Mucosa of rectum (tissue), 2 donors: ENCODE results near the gene ISL1.

Source experiments
- H3K27ac ChIP-seq, 2 donors: one replicate each; pipeline ENCODE4 v1.7.0; 2013; ENCODE audit warnings: inconsistent platforms in 2 of 2, low read depth in 2 of 2, low read length in 2 of 2
- H3K27me3 ChIP-seq, 2 donors: one replicate each; pipeline ENCODE4 v1.7.0; 2013; ENCODE audit warnings: low read length in 2 of 2; ENCODE audit not compliant: control insufficient read depth in 2 of 2, insufficient read depth in 2 of 2
- H3K36me3 ChIP-seq, 2 donors: one replicate each; pipeline ENCODE4 v1.7.0; 2013; ENCODE audit warnings: low read length in 2 of 2; ENCODE audit not compliant: control insufficient read depth in 2 of 2, insufficient read depth in 2 of 2
- H3K4me1 ChIP-seq, 2 donors: one replicate each; pipeline ENCODE4 v1.7.0; 2013; ENCODE audit warnings: low read length in 2 of 2, mild to moderate bottlenecking in 1 of 2; ENCODE audit not compliant: control insufficient read depth in 2 of 2, insufficient read depth in 2 of 2
- H3K4me3 ChIP-seq, 2 donors: one replicate each; pipeline ENCODE4 v1.7.0; 2013; ENCODE audit warnings: low read length in 2 of 2
- H3K9ac ChIP-seq, 2 donors: one replicate each; pipeline ENCODE4 v1.7.0; 2013; ENCODE audit warnings: low read length in 2 of 2, low read depth in 1 of 2, mild to moderate bottlenecking in 1 of 2
- H3K9me3 ChIP-seq, 2 donors: one replicate each; pipeline ENCODE4 v1.7.0; 2013; ENCODE audit warnings: low read length in 2 of 2; ENCODE audit not compliant: control insufficient read depth in 2 of 2
- donor health status: healthy.
- donor health status: Normal muscosa, but diverticular disease.

The ISL1 gene

DNA sequence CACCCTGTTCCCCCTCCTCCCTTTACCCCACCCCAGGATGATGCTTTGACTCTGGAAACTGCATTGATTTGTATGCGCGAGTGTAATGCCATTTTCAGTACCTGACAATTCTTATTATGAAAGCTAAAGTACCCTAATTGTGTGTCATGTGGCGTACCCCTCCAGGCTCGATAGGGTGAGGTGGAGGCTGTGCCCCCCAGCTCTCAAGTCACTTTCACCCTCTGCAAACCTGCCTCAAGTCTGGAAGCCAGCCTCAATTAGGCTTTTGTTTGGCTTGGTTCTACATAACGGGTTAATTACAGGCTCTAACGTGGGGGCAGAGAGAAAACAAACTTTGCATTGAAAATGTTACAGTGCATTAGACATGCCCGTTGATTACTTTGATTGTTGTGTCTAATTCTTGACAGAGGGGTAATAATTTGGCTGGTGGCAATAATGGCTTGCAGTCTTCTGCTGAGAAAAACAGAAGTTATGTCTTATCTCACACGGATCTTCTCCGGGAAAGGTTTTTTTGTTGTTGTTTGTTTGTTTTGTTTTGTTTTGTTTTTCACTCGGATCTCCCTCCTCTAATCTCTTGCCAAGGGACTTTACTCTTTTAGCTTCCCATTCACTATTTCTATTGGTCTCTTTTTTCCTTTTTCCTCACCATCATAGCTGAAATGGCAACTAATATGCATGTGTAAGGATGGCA lies 12.6 kb downstream of the ISL1 start:
- Histone ChIP-seq H3K27ac (no peak overlapping the region), H3K4me3 (no peak overlapping the region), H3K36me3 (no peaks in the 10 kb centered on the region), H3K27me3 (peaks cover 7 to 42% of the 10 kb centered on the region in 2 donors), H3K4me1 (no peaks in the 10 kb centered on the region), H3K9ac (no peak overlapping the region), H3K9me3 (no peaks in the 10 kb centered on the region)

- Histone ChIP-seq H3K9me3 (no peaks in the 10 kb centered on the region), H3K36me3 (no peaks in the 10 kb centered on the region)
Observed at GRCh38 chr5:51396797-51397196, 13.5 kb downstream of the ISL1 start.

GRCh38 chr5:51397996-51398395 lies 14.7 kb downstream of the ISL1 start:
- no peak overlapping the region for H3K4me3 ChIP-seq
- no peaks in the 10 kb centered on the region for H3K36me3 ChIP-seq
- no peak overlapping the region for H3K27ac ChIP-seq
- H3K4me1 ChIP-seq, result no peaks in the 10 kb centered on the region
- H3K27me3 ChIP-seq, result peaks cover 7 to 34% of the 10 kb centered on the region in 2 donors
- no peaks in the 10 kb centered on the region for H3K9me3 ChIP-seq
- H3K9ac ChIP-seq, result no peak overlapping the region

More at GRCh38 chr5:51396797-51397196, 13.5 kb downstream of the ISL1 start:
- H3K27me3 ChIP-seq, result peaks cover 7 to 34% of the 10 kb centered on the region in 2 donors
- no peak overlapping the region for H3K4me3 ChIP-seq
- no peak overlapping the region for H3K9ac ChIP-seq
- no peak overlapping the region for H3K27ac ChIP-seq
- H3K4me1 ChIP-seq, result no peaks in the 10 kb centered on the region

DNA sequence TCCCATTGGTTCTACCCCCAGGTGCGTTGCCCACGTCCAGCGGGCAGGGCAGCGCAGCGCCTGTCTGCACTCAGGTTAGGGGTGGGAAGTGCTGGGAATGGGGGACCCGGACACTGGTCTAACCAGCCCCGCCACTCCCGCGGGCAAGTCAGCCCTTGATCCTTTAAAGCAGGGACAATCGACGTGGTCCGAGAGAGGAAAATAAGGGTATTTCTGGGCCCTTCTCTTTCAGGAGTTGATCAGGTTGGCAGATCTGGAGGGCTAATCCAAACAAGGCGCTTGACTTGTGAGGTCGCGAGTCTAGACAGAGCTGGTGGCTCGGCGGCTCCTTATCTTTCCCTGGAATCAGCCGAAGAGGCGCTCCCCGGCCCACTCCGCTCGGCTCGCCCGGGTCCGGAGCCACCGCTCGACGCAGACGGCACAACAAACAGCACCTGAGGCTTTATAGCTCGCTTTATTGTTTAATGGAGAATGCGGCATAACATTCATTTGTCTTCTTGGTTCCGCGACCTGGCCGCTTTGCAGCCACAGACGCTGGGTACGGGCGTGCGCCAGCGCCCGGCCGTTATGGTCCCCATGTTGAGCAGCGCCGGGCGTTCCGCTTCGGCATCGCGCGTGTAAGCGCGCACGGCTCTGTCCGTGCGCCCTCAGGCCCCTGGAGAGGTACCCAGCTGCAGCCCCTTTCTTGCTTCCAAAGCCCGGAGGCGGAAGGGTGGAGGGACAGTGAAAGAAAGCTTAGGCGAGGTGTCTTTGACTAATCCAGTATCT lies 15.8 kb downstream of the ISL1 start:
- Histone ChIP-seq H3K9ac (no peak overlapping the region), H3K36me3 (no peaks in the 10 kb centered on the region), H3K9me3 (no peaks in the 10 kb centered on the region), H3K27ac (no peak overlapping the region), H3K4me3 (peak overlapping the region in 1 of 2 donors; percentile 21), H3K27me3 (peaks cover 7 to 34% of the 10 kb centered on the region in 2 donors), H3K4me1 (no peaks in the 10 kb centered on the region)

- Histone ChIP-seq H3K9ac (no peak overlapping the region), H3K4me1 (no peaks in the 10 kb centered on the region), H3K4me3 (no peak overlapping the region), H3K27ac (no peak overlapping the region), H3K9me3 (no peaks in the 10 kb centered on the region), H3K36me3 (no peaks in the 10 kb centered on the region), H3K27me3 (peaks cover 7 to 34% of the 10 kb centered on the region in 2 donors)
Observed at GRCh38 chr5:51399643-51400006, 16.4 kb downstream of the ISL1 start.

DNA sequence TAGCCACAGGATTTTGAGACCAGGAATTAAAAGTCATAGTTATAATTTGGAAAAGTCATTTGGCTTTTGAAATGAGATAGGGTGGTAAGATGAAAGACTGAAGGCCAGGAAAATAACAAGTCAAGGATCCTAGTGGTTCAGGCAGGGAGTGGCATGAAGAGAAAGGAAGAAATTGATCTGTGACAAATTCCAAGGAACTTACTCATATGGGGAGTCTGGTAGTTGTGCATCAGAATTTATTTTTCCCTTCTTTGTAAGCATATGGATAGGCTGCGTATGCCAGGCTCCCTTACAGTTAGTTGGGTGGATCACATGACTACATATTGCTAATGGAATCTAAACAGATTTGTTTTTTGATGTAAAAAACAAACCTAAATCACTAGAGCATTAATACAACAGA lies 21.0 kb downstream of the ISL1 start:
- Histone ChIP-seq H3K27me3 (peaks cover 0 to 6% of the 10 kb centered on the region in 2 donors), H3K36me3 (no peaks in the 10 kb centered on the region), H3K27ac (no peak overlapping the region), H3K4me3 (no peak overlapping the region), H3K9me3 (no peaks in the 10 kb centered on the region), H3K4me1 (no peaks in the 10 kb centered on the region), H3K9ac (no peak overlapping the region)

- no peaks in the 10 kb centered on the region for H3K36me3 ChIP-seq
- H3K27me3 ChIP-seq, result no peaks in the 10 kb centered on the region
- H3K4me1 ChIP-seq, result no peaks in the 10 kb centered on the region
- H3K27ac ChIP-seq, result no peak overlapping the region
- no peak overlapping the region for H3K4me3 ChIP-seq
- H3K9ac ChIP-seq, result no peak overlapping the region
- no peaks in the 10 kb centered on the region for H3K9me3 ChIP-seq
Observed at GRCh38 chr5:51411921-51412325, 28.7 kb downstream of the ISL1 start.

GRCh38 chr5:51414516-51414915 lies 31.3 kb downstream of the ISL1 start:
- H3K4me3 ChIP-seq, result no peak overlapping the region

DNA sequence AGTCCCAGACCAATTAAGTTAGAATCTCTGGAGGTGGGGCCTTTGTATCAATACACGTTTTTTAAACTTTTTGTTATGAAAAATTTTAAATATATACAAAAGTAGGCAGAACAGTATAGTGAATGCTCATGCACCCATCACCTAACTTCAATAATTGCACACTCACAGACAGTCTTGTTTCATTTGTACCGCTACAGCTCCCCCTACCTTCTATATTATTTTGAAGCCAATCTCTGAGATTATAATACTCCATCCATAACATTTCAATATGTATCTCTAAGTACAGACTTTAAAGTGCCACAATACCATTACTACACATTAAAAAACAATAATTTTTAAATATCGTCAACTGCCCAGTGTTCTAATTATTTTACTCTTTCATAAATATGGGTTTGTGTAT lies 32.9 kb downstream of the ISL1 start:
- Histone ChIP-seq H3K27me3 (no peaks in the 10 kb centered on the region), H3K4me3 (no peak overlapping the region), H3K27ac (no peak overlapping the region), H3K9ac (no peak overlapping the region), H3K36me3 (no peaks in the 10 kb centered on the region), H3K4me1 (no peaks in the 10 kb centered on the region), H3K9me3 (no peaks in the 10 kb centered on the region)

More at GRCh38 chr5:51414516-51414915, 31.3 kb downstream of the ISL1 start:
- Histone ChIP-seq H3K27me3 (no peaks in the 10 kb centered on the region), H3K9ac (no peak overlapping the region), H3K4me1 (no peaks in the 10 kb centered on the region), H3K36me3 (no peaks in the 10 kb centered on the region), H3K9me3 (no peaks in the 10 kb centered on the region), H3K27ac (no peak overlapping the region)

DNA sequence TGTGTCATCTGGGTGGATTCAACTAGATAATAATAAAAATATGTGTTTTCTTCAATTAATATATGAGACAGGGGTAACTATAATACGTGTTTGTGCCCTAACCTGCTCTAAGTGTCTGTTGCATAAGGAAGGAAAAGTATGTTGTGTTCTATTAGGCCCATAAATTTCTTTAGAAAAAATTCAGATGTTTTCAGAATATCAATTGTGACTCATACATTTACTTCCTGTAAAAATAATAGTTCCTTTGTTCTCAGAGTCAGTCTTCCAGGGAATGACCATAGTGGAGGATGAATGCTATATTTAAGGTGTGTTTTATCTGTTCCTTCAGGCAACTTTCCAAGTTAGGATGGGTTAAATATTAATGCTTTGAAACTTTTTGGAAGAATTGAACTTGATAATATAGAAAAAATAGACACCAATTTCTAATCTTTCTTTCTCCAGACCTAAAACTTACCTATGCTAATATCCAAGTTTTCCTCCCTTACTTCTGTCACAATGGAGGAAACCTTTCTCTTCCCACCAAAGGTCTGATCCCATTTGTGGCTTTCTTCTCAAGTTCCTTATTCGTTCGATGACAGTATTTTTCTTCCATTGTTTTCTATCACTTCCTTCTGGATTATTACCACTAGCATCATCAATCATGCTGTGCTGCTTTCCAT lies 49.9 kb downstream of the ISL1 start:
- Histone ChIP-seq H3K36me3 (no peaks in the 10 kb centered on the region), H3K4me3 (no peak overlapping the region), H3K9me3 (no peaks in the 10 kb centered on the region), H3K27me3 (no peaks in the 10 kb centered on the region), H3K9ac (no peak overlapping the region), H3K27ac (no peak overlapping the region), H3K4me1 (no peaks in the 10 kb centered on the region)
